Caki2 (cell line): Measurements from ENCODE around the gene ZNF318. TPM values are rescaled to one million over a fixed set of nuclear protein-coding genes. Genes with fewer than 3 reads are reported as not detected.
"Not testable (repeated sequence)": the region's sequence is repeated elsewhere in the genome, so short reads cannot be mapped to it uniquely, and the experiment has no call there.

Experiments used
- DNase-seq: peaks from one replicate; pipeline ENCODE4 v3.0.0-alpha.2; 2015; ENCODE audit warnings: low read depth
- in situ Hi-C: cut with HindIII; loops from 2 replicates; pipeline ENCODE4 v1.10.0; 2016; ENCODE audit warnings: low sequenced_read_pairs, low pct_unique_long_range_greater_than_20kb, mixed read lengths
- total RNA-seq: library from RNA; depleted of rRNA; stranded (reverse); fragments of >200 nt; shearing (Covaris generic); gene quantifications from 2 replicates; pipeline ENCODE4 v1.2.3, GENCODE V29; 2014; ENCODE audit warnings: low replicate concordance; rRNA removed

The ZNF318 gene, protein sequence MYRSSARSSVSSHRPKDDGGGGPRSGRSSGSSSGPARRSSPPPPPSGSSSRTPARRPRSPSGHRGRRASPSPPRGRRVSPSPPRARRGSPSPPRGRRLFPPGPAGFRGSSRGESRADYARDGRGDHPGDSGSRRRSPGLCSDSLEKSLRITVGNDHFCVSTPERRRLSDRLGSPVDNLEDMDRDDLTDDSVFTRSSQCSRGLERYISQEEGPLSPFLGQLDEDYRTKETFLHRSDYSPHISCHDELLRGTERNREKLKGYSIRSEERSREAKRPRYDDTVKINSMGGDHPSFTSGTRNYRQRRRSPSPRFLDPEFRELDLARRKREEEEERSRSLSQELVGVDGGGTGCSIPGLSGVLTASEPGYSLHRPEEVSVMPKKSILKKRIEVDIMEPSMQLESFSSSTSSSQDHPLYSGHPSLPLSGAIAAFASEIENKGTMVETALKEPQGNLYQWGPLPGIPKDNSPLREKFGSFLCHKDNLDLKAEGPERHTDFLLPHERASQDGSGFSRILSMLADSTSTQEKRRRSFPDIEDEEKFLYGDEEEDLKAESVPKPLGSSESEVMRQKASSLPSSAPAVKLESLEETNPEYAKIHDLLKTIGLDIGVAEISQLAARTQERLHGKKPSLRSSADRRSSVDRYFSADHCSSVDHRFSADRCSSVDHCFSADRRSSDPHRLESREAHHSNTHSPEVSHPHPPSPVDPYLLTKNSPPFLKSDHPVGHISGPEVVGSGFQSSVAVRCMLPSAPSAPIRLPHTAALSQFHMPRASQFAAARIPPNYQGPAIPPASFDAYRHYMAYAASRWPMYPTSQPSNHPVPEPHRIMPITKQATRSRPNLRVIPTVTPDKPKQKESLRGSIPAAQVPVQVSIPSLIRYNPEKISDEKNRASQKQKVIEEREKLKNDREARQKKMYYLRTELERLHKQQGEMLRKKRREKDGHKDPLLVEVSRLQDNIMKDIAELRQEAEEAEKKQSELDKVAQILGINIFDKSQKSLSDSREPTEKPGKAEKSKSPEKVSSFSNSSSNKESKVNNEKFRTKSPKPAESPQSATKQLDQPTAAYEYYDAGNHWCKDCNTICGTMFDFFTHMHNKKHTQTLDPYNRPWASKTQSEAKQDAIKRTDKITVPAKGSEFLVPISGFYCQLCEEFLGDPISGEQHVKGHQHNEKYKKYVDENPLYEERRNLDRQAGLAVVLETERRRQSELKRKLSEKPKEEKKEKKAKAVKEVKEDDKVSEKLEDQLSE (N-terminal part only)
- total RNA-seq, result 1.6 and 4.3 TPM in 2 replicates

- peak; percentile 99 for DNase-seq
- in situ Hi-C loops, result no loop called here
These were observed at the start of gene ZNF318 for GRCh38 chr6:43369174-43370002. ZNF318 (minus strand) TSS chr6:43369647; CDS start chr6:43369365, 282 bp downstream.

DNA sequence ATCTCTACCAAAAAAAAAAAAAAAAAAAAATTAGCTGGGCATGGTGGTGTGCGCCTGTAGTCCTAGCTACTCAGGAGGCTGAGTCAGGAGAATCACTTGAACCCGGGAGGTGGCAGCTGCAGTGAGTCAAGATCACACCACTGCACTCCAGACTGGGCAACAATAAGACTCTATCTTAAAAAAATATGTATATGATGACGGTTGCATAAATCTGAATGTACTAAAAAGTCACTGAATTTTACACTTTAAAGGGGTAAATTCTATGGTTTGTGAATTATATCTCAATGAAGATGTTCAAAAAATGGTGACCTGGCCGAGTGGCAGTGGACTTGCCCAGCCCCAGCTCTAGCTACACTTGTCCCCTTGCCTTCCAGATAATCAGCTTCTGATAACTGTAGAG lies 47.5 kb upstream of the ZNF318 start:
- no peak for DNase-seq
- in situ Hi-C loops, result no loop called here

- in situ Hi-C loops, DNase-seq: not testable (repeated sequence)
These were observed 45.8 kb upstream of the ZNF318 start for GRCh38 chr6:43415275-43415674.

- no peak for DNase-seq
- in situ Hi-C loops, result no loop called here
These were observed 43.6 kb upstream of the ZNF318 start for GRCh38 chr6:43413002-43413401.

GRCh38 chr6:43412541-43412940 lies 43.1 kb upstream of the ZNF318 start:
- no peak for DNase-seq

DNA sequence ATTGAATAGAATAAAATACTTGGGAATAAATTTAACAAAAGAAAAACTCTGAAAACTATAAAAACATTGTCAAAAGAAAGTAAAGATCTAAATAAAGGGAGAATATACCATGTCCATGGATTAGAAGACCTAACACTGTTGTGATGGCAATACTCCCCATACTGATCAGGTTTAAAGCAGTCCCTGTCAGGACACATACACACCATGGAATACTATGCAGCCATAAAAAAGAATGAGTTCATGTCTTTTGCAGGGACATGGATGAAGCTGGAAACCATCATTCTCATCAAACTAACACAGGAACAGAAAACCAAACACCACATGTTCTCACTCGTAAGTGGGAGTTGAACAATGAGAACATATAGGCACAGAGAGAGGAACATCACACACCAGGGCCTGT lies 41.3 kb upstream of the ZNF318 start:
- in situ Hi-C loops, DNase-seq: not testable (repeated sequence)

More at GRCh38 chr6:43412541-43412940, 43.1 kb upstream of the ZNF318 start:
- in situ Hi-C loops, result no loop called here

DNA sequence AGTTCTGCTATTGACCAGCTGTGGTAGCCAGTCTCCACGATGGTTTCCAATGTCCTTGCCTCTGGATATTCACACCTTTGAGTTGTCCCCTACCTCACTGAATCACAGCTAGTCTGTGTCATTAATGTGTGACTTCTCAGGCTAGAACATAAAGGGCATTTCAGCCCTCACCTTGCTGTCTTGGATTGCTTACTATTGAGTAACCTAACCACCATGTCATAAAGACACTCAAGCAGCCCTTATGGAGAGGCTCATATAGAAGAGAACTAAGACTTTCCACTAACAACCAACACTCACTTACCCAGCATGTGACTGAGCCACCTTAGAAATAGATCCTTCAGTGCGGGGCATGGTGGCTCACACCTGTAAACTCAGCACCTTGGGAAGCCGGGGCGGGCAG lies 38.8 kb upstream of the ZNF318 start:
- in situ Hi-C loops, result no loop called here
- DNase-seq, result no peak

GRCh38 chr6:43407296-43407695 lies 37.8 kb upstream of the ZNF318 start:
- no peak for DNase-seq
- in situ Hi-C loops, result no loop called here

- in situ Hi-C loops, result no loop called here
- DNase-seq, result peak; percentile 30
These were observed 35.9 kb upstream of the ZNF318 start for GRCh38 chr6:43405354-43405753.

- in situ Hi-C loops, result no loop called here
- no peak for DNase-seq
These were observed 33.4 kb upstream of the ZNF318 start for GRCh38 chr6:43402820-43403219.

GRCh38 chr6:43401730-43402129 lies 32.3 kb upstream of the ZNF318 start:
- in situ Hi-C loops, result no loop called here
- no peak for DNase-seq

GRCh38 chr6:43399932-43400487 lies 30.6 kb upstream of the ZNF318 start:
- DNase-seq, result no peak
- in situ Hi-C loops, result no loop called here

DNA sequence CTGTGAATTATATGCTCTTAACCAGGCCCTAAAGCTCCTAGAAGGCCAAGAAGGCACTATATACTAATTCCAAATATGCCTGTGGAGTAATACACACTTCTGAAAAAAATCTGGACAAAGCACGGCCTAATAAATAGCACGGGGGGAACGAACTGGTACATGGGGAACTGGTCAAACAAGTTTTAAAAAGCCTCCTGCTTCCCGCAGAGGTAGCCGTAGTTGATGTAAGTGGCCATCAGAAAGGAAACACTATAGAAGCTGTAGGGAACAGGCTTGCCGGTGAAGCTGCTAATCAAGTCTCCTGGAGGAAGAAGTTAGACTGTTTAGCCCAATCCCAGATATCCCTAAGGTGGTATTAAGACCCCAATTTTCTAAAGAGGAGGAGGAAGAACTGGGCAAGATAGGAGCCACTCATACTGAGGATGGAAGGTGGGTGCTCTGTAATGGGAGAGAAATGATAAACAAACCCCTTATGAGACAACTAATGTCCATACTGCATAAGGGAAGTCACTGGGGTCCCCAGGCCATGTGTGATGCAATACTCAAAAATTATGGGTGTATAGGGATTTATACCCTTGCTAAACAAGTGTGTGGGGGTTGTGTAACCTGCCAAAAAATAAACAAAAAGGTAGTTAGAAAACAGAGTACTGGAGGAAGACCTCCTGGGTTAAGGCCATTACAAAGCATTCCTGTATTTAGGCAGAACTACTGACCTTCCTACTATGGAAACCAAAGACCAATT lies 27.1 kb upstream of the ZNF318 start:
- in situ Hi-C loops, result no loop called here
- no peak for DNase-seq

DNA sequence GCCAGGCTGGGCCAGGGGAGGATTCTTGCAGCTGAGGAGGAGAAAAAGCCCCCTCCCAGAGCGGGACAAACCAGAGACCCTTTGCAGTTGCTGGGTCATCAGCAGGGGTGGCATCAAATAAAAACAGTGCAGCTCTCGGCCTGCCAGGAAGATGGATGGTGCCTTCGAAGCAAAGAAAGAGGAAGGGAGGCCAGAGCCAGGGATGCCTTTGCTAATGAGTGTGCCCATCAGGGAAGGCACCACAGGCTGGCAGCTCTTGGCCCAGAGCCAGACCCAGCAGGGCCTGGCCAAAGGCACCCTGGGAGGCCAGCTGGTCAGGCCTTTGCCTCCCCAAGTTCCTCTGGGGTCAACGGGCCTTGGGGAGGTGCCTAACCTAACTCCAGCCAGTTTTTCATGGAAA lies 26.3 kb upstream of the ZNF318 start:
- in situ Hi-C loops, result no loop called here
- no peak for DNase-seq

GRCh38 chr6:43394982-43395381 lies 25.5 kb upstream of the ZNF318 start:
- in situ Hi-C loops, result no loop called here
- DNase-seq, result no peak

DNA sequence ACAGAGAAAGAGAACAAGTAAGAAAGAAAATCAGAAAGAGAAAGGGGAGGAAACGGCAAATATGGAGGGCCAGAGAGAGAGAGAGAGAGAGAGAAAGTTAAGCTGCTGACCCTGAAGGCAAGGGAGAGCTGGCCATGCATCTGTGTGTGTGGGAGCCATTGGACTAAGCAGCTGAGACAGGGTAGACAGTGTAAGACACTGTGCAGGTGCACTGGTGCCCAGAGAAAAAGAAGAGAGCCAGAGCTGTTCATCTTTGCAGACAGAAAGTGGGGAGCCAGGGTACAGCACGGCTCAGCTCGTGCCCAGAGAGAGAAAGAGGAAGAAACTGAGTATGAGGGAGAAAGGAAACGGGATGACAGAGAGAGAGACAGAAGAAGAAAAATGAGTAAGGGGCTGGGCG lies 24.2 kb upstream of the ZNF318 start:
- no peak for DNase-seq
- in situ Hi-C loops, result no loop called here

DNA sequence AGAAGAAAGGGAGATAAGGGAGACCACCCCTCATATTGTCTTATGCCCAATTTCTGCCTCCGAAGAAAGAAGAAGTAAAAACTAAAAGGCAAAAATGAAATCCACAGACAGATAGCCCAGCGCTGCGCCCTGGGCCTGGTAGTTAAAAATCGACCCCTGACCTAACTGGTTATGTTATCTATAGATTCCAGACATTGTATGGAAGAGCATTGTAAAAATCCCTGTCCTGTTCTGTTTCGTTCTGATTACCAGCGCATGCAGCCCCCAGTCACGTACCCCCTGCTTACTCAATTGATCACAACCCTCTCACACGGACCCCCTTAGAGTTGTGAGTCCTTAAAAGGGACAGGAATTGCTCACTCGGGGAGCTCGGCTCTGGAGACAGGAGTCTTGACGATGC lies 23.7 kb upstream of the ZNF318 start:
- in situ Hi-C loops, DNase-seq: not testable (repeated sequence)
